HEK293 (cell line): ENCODE data around the gene NISCH.

Experiments used
- BCL6B ChIP-seq: fragments of 450-650 bp; formaldehyde crosslinking; IDR thresholded peaks from 2 replicates; pipeline ENCODE4 v1.5.1; 2017; ENCODE audit warnings: missing biosample characterization, missing genetic modification characterization
- CTCF ChIP-seq: fragments of 450-650 bp; formaldehyde crosslinking; IDR thresholded peaks from 2 replicates; pipeline ENCODE4 v1.5.1; 2016; ENCODE audit warnings: missing biosample characterization, missing genetic modification characterization
- MYNN ChIP-seq: fragments of 450-650 bp; formaldehyde crosslinking; IDR thresholded peaks from 2 replicates; pipeline ENCODE4 v1.5.1; 2016; ENCODE audit warnings: missing biosample characterization, missing genetic modification characterization, borderline replicate concordance
- REST ChIP-seq: fragments of 450-650 bp; formaldehyde crosslinking; IDR thresholded peaks from 2 replicates; pipeline ENCODE4 v1.5.1; 2016; ENCODE audit warnings: missing biosample characterization, missing genetic modification characterization
- YY1 ChIP-seq: fragments of 450-650 bp; formaldehyde crosslinking; IDR thresholded peaks from 2 replicates; pipeline ENCODE4 v1.5.1; 2018; ENCODE audit warnings: missing biosample characterization, missing genetic modification characterization
- ZNF23 ChIP-seq: fragments of 450-650 bp; formaldehyde crosslinking; IDR thresholded peaks from 2 replicates; pipeline ENCODE4 v1.5.1; 2016; ENCODE audit warnings: missing biosample characterization, missing genetic modification characterization, borderline replicate concordance
- ZNF335 ChIP-seq: fragments of 450-650 bp; formaldehyde crosslinking; conservative IDR thresholded peaks from 2 replicates; pipeline ENCODE4 v1.5.1; 2016; ENCODE audit warnings: missing biosample characterization, missing genetic modification characterization
- ZNF391 ChIP-seq: fragments of 450-650 bp; formaldehyde crosslinking; IDR thresholded peaks from 2 replicates; pipeline ENCODE4 v1.5.1; 2016; ENCODE audit warnings: low read depth, missing biosample characterization, missing genetic modification characterization, borderline replicate concordance
- ZNF449 ChIP-seq: fragments of 450-650 bp; formaldehyde crosslinking; IDR thresholded peaks from 2 replicates; pipeline ENCODE4 v1.5.1; 2017; ENCODE audit warnings: missing biosample characterization, mild to moderate bottlenecking, missing genetic modification characterization, moderate library complexity
- ZNF658 ChIP-seq: fragments of 450-650 bp; formaldehyde crosslinking; IDR thresholded peaks from 2 replicates; pipeline ENCODE4; 2016; ENCODE audit warnings: missing biosample characterization, missing genetic modification characterization
- ZSCAN30 ChIP-seq: fragments of 450-650 bp; IDR thresholded peaks from 2 replicates; pipeline ENCODE4 v1.5.1; 2018; ENCODE audit warnings: missing biosample characterization, mild to moderate bottlenecking, missing genetic modification characterization, moderate library complexity
- ZSCAN5A ChIP-seq: fragments of 450-650 bp; formaldehyde crosslinking; IDR thresholded peaks from 2 replicates; pipeline ENCODE4 v1.5.1; 2016; ENCODE audit warnings: missing biosample characterization, missing genetic modification characterization

- TF ChIP-seq ZSCAN5A (tag by site-specific recombination) (no peak), CTCF (tag by site-specific recombination) (no peak), REST (tag by site-specific recombination) (no peak), BCL6B (tag by site-specific recombination) (no peak), ZNF449 (no peak), MYNN (tag by site-specific recombination) (no peak), ZNF23 (no peak), ZNF658 (tag by site-specific recombination) (no peak), ZNF391 (tag by site-specific recombination) (no peak), ZNF335 (tag by site-specific recombination) (no peak), ZSCAN30 (tag by site-specific recombination) (no peak), YY1 (tag by site-specific recombination) (no peak)
Measured at GRCh38 chr3:52432691-52433141, 22.7 kb upstream of the NISCH start.
